HG03442 (cell line): Measurements from ENCODE around the gene NKAIN1.
"Not testable (repeated sequence)": the region's sequence is repeated elsewhere in the genome, so short reads cannot be mapped to it uniquely, and the experiment has no call there.

Source experiments
- ATAC-seq: cut with Tn5 transposase; IDR thresholded peaks from one replicate; pipeline ENCODE4 v1.9.1; 2021; ENCODE audit warnings: mild to moderate bottlenecking, moderate library complexity; ENCODE audit not compliant: unreplicated experiment

NKAIN1 gene

GRCh38 chr1:31239653-31240241, at the start of gene NKAIN1:
NKAIN1 (minus strand) TSS chr1:31239887; CDS start chr1:31239547, 340 bp downstream.
- ATAC-seq, result no peak

GRCh38 chr1:31289021-31289420, 49.3 kb upstream of the NKAIN1 start:
- no peak for ATAC-seq

GRCh38 chr1:31287791-31288190, 48.1 kb upstream of the NKAIN1 start:
- not testable (repeated sequence) for ATAC-seq

- ATAC-seq, result not testable (repeated sequence)
Measured at GRCh38 chr1:31282426-31282825, 42.7 kb upstream of the NKAIN1 start.

- ATAC-seq, result no peak
Measured at GRCh38 chr1:31273619-31274018, 33.9 kb upstream of the NKAIN1 start.

GRCh38 chr1:31272369-31272768, 32.7 kb upstream of the NKAIN1 start:
- no peak for ATAC-seq

GRCh38 chr1:31266547-31266946, 26.9 kb upstream of the NKAIN1 start:
- no peak for ATAC-seq

GRCh38 chr1:31264790-31265386, 25.2 kb upstream of the NKAIN1 start:
- no peak for ATAC-seq

GRCh38 chr1:31263408-31263807, 23.7 kb upstream of the NKAIN1 start:
- ATAC-seq, result no peak

GRCh38 chr1:31262393-31262792, 22.7 kb upstream of the NKAIN1 start:
- ATAC-seq, result not testable (repeated sequence)

GRCh38 chr1:31261916-31262315, 22.2 kb upstream of the NKAIN1 start:
- no peak for ATAC-seq

- ATAC-seq, result no peak
Measured at GRCh38 chr1:31259746-31260145, 20.1 kb upstream of the NKAIN1 start.

- no peak for ATAC-seq
Measured at GRCh38 chr1:31258581-31258980, 18.9 kb upstream of the NKAIN1 start.

- ATAC-seq, result no peak
Measured at GRCh38 chr1:31257213-31257612, 17.5 kb upstream of the NKAIN1 start.

GRCh38 chr1:31249854-31250253, 10.2 kb upstream of the NKAIN1 start:
- no peak for ATAC-seq

- no peak for ATAC-seq
Measured at GRCh38 chr1:31248276-31248675, 8.6 kb upstream of the NKAIN1 start.

- no peak for ATAC-seq
Measured at GRCh38 chr1:31244326-31244725, 4.6 kb upstream of the NKAIN1 start.

GRCh38 chr1:31243501-31244286, 4.0 kb upstream of the NKAIN1 start:
- ATAC-seq, result no peak

GRCh38 chr1:31241321-31241720, 1.6 kb upstream of the NKAIN1 start:
- no peak for ATAC-seq

- ATAC-seq, result no peak
Measured at GRCh38 chr1:31238986-31239613, 587 bp downstream of the NKAIN1 start.

GRCh38 chr1:31238612-31238985, 1.1 kb downstream of the NKAIN1 start:
- no peak for ATAC-seq

GRCh38 chr1:31234870-31235269, 4.8 kb downstream of the NKAIN1 start:
- no peak for ATAC-seq
